H9 (cell line): ENCODE measurements around the gene FAM98C. TPM values are rescaled to one million over a fixed set of nuclear protein-coding genes. Genes with fewer than 3 reads are reported as not detected.

ENCODE experiments used
- DNase-seq: peaks from one replicate; pipeline ENCODE4 v3.0.0-alpha.2; 2017
- H2AFZ ChIP-seq: one replicate; pipeline ENCODE4 v1.6.1; 2013; ENCODE audit warnings: mild to moderate bottlenecking, low read length, control low read depth, moderate library complexity
- H2AK5ac ChIP-seq: 2 replicates; pipeline ENCODE4 v1.6.1; 2013; ENCODE audit warnings: low read length, control low read depth, mixed read lengths; ENCODE audit not compliant: insufficient read length
- H2BK120ac ChIP-seq: one replicate; pipeline ENCODE4 v1.6.1; 2013; ENCODE audit warnings: low read depth, mild to moderate bottlenecking, low read length, control low read depth, inconsistent platforms; ENCODE audit not compliant: poor library complexity, severe bottlenecking
- H2BK12ac ChIP-seq: 2 replicates; pipeline ENCODE4 v1.6.1; 2013; ENCODE audit warnings: low read length, control low read depth, mixed read lengths, low read depth; ENCODE audit not compliant: insufficient read length
- H2BK15ac ChIP-seq: 2 replicates; pipeline ENCODE4 v1.6.1; 2013; ENCODE audit warnings: low read depth, low read length, control low read depth
- H2BK20ac ChIP-seq: one replicate; pipeline ENCODE4 v1.6.1; 2013; ENCODE audit warnings: low read depth, mild to moderate bottlenecking, low read length, control low read depth, inconsistent platforms; ENCODE audit not compliant: poor library complexity, severe bottlenecking
- H2BK5ac ChIP-seq: 2 replicates; pipeline ENCODE4 v1.6.1; 2013; ENCODE audit warnings: low read length, control low read depth, mixed read lengths; ENCODE audit not compliant: insufficient read length
- H3K14ac ChIP-seq: 2 replicates; pipeline ENCODE4 v1.6.1; 2013; ENCODE audit warnings: low read length, control low read depth; ENCODE audit not compliant: insufficient read depth
- H3K18ac ChIP-seq: 2 replicates; pipeline ENCODE4 v1.6.1; 2013; ENCODE audit warnings: low read depth, mild to moderate bottlenecking, mixed read lengths, low read length, control low read depth; ENCODE audit not compliant: insufficient read length
- H3K23ac ChIP-seq: 2 replicates; pipeline ENCODE4 v1.6.1; 2013; ENCODE audit warnings: low read length, control low read depth, mixed read lengths, low read depth; ENCODE audit not compliant: insufficient read length
- H3K23me2 ChIP-seq: 2 replicates; pipeline ENCODE4 v1.6.1; 2013; ENCODE audit warnings: low read depth, mild to moderate bottlenecking, mixed read lengths, low read length, control low read depth; ENCODE audit not compliant: insufficient read length, poor library complexity, severe bottlenecking
- H3K27ac ChIP-seq: 2 replicates; pipeline ENCODE4 v1.5.1; 2013; ENCODE audit warnings: low read length, control low read depth, mixed read lengths, low read depth; ENCODE audit not compliant: insufficient read length
- H3K27me3 ChIP-seq: 2 replicates; pipeline ENCODE4 v1.6.1; 2013; ENCODE audit warnings: low read length, control low read depth, inconsistent platforms; ENCODE audit not compliant: insufficient read depth
- H3K4ac ChIP-seq: 2 replicates; pipeline ENCODE4 v1.6.1; 2013; ENCODE audit warnings: low read depth, mild to moderate bottlenecking, control low read depth, inconsistent platforms, low read length, moderate library complexity
- H3K4me1 ChIP-seq: 2 replicates; pipeline ENCODE4 v1.6.1; 2013; ENCODE audit warnings: low read length, control low read depth, inconsistent platforms; ENCODE audit not compliant: insufficient read depth
- H3K4me2 ChIP-seq: 2 replicates; pipeline ENCODE4 v1.6.1; 2013; ENCODE audit warnings: low read length, control low read depth, mixed read lengths; ENCODE audit not compliant: insufficient read length, insufficient read depth
- H3K56ac ChIP-seq: 2 replicates; pipeline ENCODE4 v1.6.1; 2013; ENCODE audit warnings: low read depth, mild to moderate bottlenecking, mixed read lengths, low read length, control low read depth; ENCODE audit not compliant: insufficient read length
- H3K79me1 ChIP-seq: 2 replicates; pipeline ENCODE4 v1.6.1; 2013; ENCODE audit warnings: low read depth, mild to moderate bottlenecking, moderate library complexity, low read length, control low read depth, inconsistent platforms; ENCODE audit not compliant: insufficient read depth, poor library complexity, severe bottlenecking
- H3K79me2 ChIP-seq: 2 replicates; pipeline ENCODE4 v1.6.1; 2013; ENCODE audit warnings: low read length, control low read depth, inconsistent platforms; ENCODE audit not compliant: insufficient read depth
- H3K9ac ChIP-seq: 2 replicates; pipeline ENCODE4 v1.6.1; 2013; ENCODE audit warnings: low read length, control low read depth, mixed read lengths; ENCODE audit not compliant: insufficient read length; ENCODE audit errors: extremely low read depth
- H3K9me3 ChIP-seq: one replicate; pipeline ENCODE4 v1.6.1; 2013; ENCODE audit warnings: low read depth, low read length, inconsistent platforms; ENCODE audit not compliant: control insufficient read depth
- H3T11ph ChIP-seq: one replicate; pipeline ENCODE4 v1.6.1; 2013; ENCODE audit warnings: mild to moderate bottlenecking, low read length, control low read depth, inconsistent platforms
- H4K20me1 ChIP-seq: one replicate; pipeline ENCODE4 v1.6.1; 2013; ENCODE audit not compliant: control insufficient read depth, insufficient read length, insufficient read depth
- H4K5ac ChIP-seq: 2 replicates; pipeline ENCODE4 v1.6.1; 2013; ENCODE audit warnings: low read depth, mild to moderate bottlenecking, mixed read lengths, low read length, control low read depth; ENCODE audit not compliant: insufficient read length
- H4K8ac ChIP-seq: replicated peaks from 2 replicates; pipeline ENCODE4 v1.6.1; 2013; ENCODE audit warnings: low read length, control low read depth, mixed read lengths, low read depth; ENCODE audit not compliant: insufficient read length
- H4K91ac ChIP-seq: 2 replicates; pipeline ENCODE4 v1.6.1; 2013; ENCODE audit warnings: low read depth, mild to moderate bottlenecking, moderate library complexity, mixed read lengths, low read length, control low read depth; ENCODE audit not compliant: insufficient read length
- H3K27ac Mint-ChIP-seq, 3 experiments: 2 replicates in 2 of 3; 3 replicates in 1 of 3; pipeline ENCODE4 v1.8.0; 2020 to 2021; ENCODE audit warnings: mixed read lengths in 3 of 3, mild to moderate bottlenecking in 1 of 3, moderate library complexity in 1 of 3
- H3K27me3 Mint-ChIP-seq: 2 replicates; pipeline ENCODE4 v1.8.0; 2021; ENCODE audit warnings: low read depth, mild to moderate bottlenecking, moderate library complexity, mixed read lengths
- H3K36me3 Mint-ChIP-seq, 3 experiments: 2 replicates in 2 of 3; 3 replicates in 1 of 3; pipeline ENCODE4 v1.8.0; 2020 to 2021; ENCODE audit warnings: low read depth in 3 of 3, mixed read lengths in 3 of 3; ENCODE audit not compliant: insufficient read depth in 1 of 3
- H3K4me1 Mint-ChIP-seq, 2 experiments: 2 replicates each; pipeline ENCODE4 v1.8.0; 2020; ENCODE audit warnings: mixed read lengths in 2 of 2
- H3K4me3 Mint-ChIP-seq, 2 experiments: 2 replicates in 1 of 2; 3 replicates in 1 of 2; pipeline ENCODE4 v1.8.0; 2020 to 2021; ENCODE audit warnings: mild to moderate bottlenecking in 2 of 2, mixed read lengths in 2 of 2, moderate library complexity in 1 of 2
- H3K9me3 Mint-ChIP-seq, 2 experiments: 2 replicates in 1 of 2; 3 replicates in 1 of 2; pipeline ENCODE4 v1.8.0; 2020; ENCODE audit warnings: mild to moderate bottlenecking in 2 of 2, mixed read lengths in 2 of 2, moderate library complexity in 1 of 2
- CTCF ChIP-seq: fragments of 200-600 bp; sonication (generic); conservative IDR thresholded peaks from 3 replicates; pipeline ENCODE4 v1.8.0; 2021; ENCODE audit warnings: antibody characterized with exemption, mild to moderate bottlenecking
- WGBS: extraction: QIAGEN DNeasy Blood & Tissue Kit; methylation state at CpG from one replicate; pipeline ENCODE4 v1.1.7; 2013; ENCODE audit warnings: missing lambda C conversion rate, low lambda C conversion rate, mixed read lengths; ENCODE audit not compliant: insufficient read length; ENCODE audit errors: extremely low coverage; 5-methylcytosine and 5-hydroxymethylcytosine counted together
- total RNA-seq: library from RNA; stranded (reverse); gene quantifications from 2 replicates; pipeline ENCODE4 v1.2.1, GENCODE V29; 2021

Gene FAM98C
- total RNA-seq, 1 experiment from 2014 or later, result 16.4 TPM

GRCh38 chr19:38376576-38376975, 26.3 kb upstream of the FAM98C start:
- Histone ChIP-seq H3K27ac (no peak overlapping the region), H3K18ac (no peak overlapping the region), H3K9me3 (no peaks in the 10 kb centered on the region), H3K14ac (no peak overlapping the region), H3K9ac (no peak overlapping the region), H4K20me1 (peaks cover 3% of the 10 kb centered on the region), H4K8ac (no peak overlapping the region), H4K91ac (no peak overlapping the region), H3K23me2 (peaks cover 12% of the 10 kb centered on the region), H3K4me2 (no peak overlapping the region), H2BK15ac (no peak overlapping the region), H2BK12ac (no peak overlapping the region), H3K56ac (no peak overlapping the region), H3T11ph (no peak overlapping the region), H4K5ac (no peak overlapping the region), H3K27me3 (no peaks in the 10 kb centered on the region), H3K79me1 (peaks cover 12% of the 10 kb centered on the region), H2BK120ac (no peak overlapping the region), H3K23ac (no peak overlapping the region), H2BK5ac (no peak overlapping the region), H2BK20ac (no peak overlapping the region), H2AFZ (no peak overlapping the region), H2AK5ac (no peak overlapping the region), H3K4ac (no peak overlapping the region), H3K79me2 (peaks cover 16% of the 10 kb centered on the region; the same call in 1 of the 2 replicates), H3K4me1 (no peaks in the 10 kb centered on the region)
- H3K36me3 Mint-ChIP-seq, result peaks cover 22 to 41% (median 32%) of the 10 kb centered on the region in 3 experiments; a peak in 6 of 7 replicates
- H3K4me1 Mint-ChIP-seq, result peaks cover 14 to 18% of the 10 kb centered on the region in 2 experiments
- DNase-seq, result no peak
- H3K9me3 Mint-ChIP-seq, result no peaks in the 10 kb centered on the region
- H3K27ac Mint-ChIP-seq, result no peak overlapping the region
- peaks cover 11% of the 10 kb centered on the region for H3K27me3 Mint-ChIP-seq
- no peak for TF ChIP-seq CTCF
- peak overlapping the region; percentile 40 to 99 for H3K4me3 Mint-ChIP-seq
- WGBS, result no CpG with 5 or more reads among the region's 3 CpGs
